BE2C (cell line): ENCODE results near the gene TPBGL.

Source experiments
- DNase-seq: peaks from one replicate; pipeline ENCODE4 v3.0.0-alpha.2; 2020
- H3K27me3 ChIP-seq: fragments of 250-450 bp; sonication (Bioruptor Pico); 2 replicates; pipeline ENCODE4 v1.5.1; 2020; ENCODE audit warnings: mild to moderate bottlenecking
- H3K36me3 ChIP-seq: fragments of 250-450 bp; sonication (Bioruptor Pico); 2 replicates; pipeline ENCODE4 v1.5.1; 2020; ENCODE audit warnings: mild to moderate bottlenecking
- H3K4me1 ChIP-seq: fragments of 250-450 bp; sonication (Bioruptor Pico); 2 replicates; pipeline ENCODE4 v1.5.1; 2020
- H3K4me3 ChIP-seq: 2 replicates; pipeline ENCODE4 v1.5.1; 2011; ENCODE audit warnings: low read depth, low read length
- H3K9me3 ChIP-seq: fragments of 250-450 bp; sonication (Bioruptor Pico); 2 replicates; pipeline ENCODE4 v1.5.1; 2020
- TF ChIP-seq, protein P1 (sequence below): IDR thresholded peaks from 2 replicates; pipeline ENCODE4 v1.5.1; 2012; ENCODE audit warnings: mild to moderate bottlenecking, low read depth, low read length

TPBGL gene

DNA sequence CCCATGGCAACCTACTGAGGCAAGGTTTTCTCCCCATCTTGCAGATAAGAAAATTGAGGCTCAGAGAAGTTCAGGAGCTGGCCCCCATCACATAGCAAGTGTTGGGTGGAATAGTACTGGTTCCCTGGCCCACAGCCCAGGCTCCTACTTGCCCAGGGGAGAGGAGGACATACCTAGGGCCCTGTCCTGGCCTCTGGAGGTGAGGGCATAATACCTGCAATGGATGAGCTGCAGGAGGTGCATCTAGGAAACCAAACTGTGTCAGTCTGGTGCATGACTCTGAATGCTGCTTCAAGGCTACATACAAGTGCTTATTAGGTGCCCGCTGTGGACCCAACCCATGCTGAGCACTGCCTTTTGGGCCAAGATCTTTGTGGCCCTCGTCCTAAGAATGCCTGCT, 40.0 kb upstream of the TPBGL start:
- DNase-seq, result no peak
- no peaks in the 10 kb centered on the region for H3K9me3 ChIP-seq
- peaks cover 12% of the 10 kb centered on the region for H3K4me1 ChIP-seq
- H3K27me3 ChIP-seq, result no peaks in the 10 kb centered on the region
- TF ChIP-seq, protein P1, sequence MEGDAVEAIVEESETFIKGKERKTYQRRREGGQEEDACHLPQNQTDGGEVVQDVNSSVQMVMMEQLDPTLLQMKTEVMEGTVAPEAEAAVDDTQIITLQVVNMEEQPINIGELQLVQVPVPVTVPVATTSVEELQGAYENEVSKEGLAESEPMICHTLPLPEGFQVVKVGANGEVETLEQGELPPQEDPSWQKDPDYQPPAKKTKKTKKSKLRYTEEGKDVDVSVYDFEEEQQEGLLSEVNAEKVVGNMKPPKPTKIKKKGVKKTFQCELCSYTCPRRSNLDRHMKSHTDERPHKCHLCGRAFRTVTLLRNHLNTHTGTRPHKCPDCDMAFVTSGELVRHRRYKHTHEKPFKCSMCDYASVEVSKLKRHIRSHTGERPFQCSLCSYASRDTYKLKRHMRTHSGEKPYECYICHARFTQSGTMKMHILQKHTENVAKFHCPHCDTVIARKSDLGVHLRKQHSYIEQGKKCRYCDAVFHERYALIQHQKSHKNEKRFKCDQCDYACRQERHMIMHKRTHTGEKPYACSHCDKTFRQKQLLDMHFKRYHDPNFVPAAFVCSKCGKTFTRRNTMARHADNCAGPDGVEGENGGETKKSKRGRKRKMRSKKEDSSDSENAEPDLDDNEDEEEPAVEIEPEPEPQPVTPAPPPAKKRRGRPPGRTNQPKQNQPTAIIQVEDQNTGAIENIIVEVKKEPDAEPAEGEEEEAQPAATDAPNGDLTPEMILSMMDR, result no peak
- H3K36me3 ChIP-seq, result no peaks in the 10 kb centered on the region
- H3K4me3 ChIP-seq, result no peak overlapping the region

DNA sequence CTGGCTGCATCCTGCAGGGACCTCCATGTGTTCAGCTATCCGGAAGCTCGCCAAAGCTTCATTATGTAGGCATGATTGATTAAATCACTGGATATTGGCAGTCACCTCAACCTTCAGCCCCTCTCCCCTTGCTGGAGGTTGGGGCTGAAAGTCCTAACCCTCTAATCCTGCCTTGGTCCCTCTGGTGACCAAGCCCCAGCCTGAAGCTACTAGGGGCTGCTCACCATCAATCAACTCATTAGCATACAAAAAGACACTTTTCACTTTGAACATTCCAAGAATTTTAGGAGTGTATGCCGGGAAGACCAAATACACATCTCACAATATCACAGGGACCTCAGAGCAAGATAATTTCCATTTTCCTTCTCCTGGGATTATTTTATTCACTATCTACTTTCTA, 38.8 kb upstream of the TPBGL start:
- Histone ChIP-seq H3K4me1 (peaks cover 10% of the 10 kb centered on the region), H3K4me3 (no peak overlapping the region), H3K9me3 (no peaks in the 10 kb centered on the region), H3K27me3 (no peaks in the 10 kb centered on the region), H3K36me3 (no peaks in the 10 kb centered on the region)
- DNase-seq, result no peak
- TF ChIP-seq, protein P1, result no peak

DNA sequence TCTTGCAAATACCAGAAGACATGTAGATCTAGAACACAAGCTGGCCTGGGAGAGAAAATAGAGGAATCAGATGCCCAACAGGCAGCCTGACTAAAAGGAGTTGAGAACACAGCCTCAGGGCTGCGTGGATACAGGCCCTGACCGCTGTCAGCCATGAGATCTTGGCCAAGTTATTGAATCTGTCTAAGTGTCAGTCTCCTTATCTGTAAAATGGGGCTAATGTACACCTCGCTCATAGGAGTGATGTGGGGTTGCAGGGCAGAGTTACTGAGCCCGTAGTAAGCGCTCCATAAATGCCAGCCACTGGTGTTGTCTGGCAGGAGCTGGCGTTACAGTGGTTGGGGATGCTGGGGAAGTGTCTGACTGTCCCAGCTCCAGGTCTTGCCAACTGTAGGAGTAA, 38.4 kb upstream of the TPBGL start:
- H3K4me1 ChIP-seq, result peaks cover 10% of the 10 kb centered on the region
- no peaks in the 10 kb centered on the region for H3K36me3 ChIP-seq
- H3K4me3 ChIP-seq, result no peak overlapping the region
- TF ChIP-seq, protein P1, result no peak
- no peaks in the 10 kb centered on the region for H3K27me3 ChIP-seq
- no peak for DNase-seq
- H3K9me3 ChIP-seq, result no peaks in the 10 kb centered on the region

DNA sequence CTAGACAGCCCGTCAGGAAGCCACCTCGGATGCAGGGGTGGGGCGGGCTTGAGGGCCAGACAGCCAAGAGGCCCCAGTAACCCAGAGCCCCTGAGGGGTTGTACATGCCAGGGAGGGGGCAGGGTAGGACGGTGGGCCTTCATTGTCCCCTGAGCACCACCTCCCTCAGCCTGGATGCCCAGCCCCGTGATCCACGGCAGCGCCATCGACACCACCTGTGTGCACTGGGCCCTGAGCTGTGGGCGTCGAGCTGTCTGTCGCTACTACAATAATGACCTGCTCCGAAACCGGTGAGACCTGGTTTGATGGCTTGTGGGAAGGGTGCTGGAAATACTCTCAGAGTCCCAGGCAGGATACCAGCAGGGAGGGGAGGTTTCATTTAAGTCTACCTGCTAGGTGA, 37.4 kb upstream of the TPBGL start:
- no peaks in the 10 kb centered on the region for H3K9me3 ChIP-seq

DNA sequence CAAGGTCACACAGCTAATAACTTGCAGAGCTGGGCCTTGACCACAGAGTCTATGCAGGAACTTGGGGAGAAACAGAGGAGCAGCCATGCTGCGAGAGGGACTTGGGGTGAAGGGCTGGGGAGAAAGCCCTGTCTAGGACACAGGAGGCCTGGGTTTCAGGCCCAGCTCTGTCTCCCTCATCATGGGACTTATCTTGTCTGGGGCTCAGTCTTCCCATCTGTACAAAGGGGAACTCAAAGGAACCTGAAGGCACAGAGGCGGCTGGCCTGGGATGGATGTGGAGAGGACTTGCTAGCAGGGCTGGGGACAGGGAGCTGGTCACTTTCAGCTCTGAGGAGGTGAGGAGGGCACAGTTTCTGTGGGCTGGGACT, 36.9 kb upstream of the TPBGL start:
- Histone ChIP-seq H3K4me1 (peaks cover 10% of the 10 kb centered on the region), H3K4me3 (no peak overlapping the region), H3K36me3 (no peaks in the 10 kb centered on the region), H3K9me3 (no peaks in the 10 kb centered on the region), H3K27me3 (no peaks in the 10 kb centered on the region)
- TF ChIP-seq, protein P1, result no peak
- DNase-seq, result no peak

More for the DNA sequence above, 37.4 kb upstream of the TPBGL start:
- H3K27me3 ChIP-seq, result no peaks in the 10 kb centered on the region
- H3K4me1 ChIP-seq, result peaks cover 10% of the 10 kb centered on the region
- H3K4me3 ChIP-seq, result no peak overlapping the region
- H3K36me3 ChIP-seq, result no peaks in the 10 kb centered on the region
- TF ChIP-seq, protein P1, result no peak
- no peak for DNase-seq

DNA sequence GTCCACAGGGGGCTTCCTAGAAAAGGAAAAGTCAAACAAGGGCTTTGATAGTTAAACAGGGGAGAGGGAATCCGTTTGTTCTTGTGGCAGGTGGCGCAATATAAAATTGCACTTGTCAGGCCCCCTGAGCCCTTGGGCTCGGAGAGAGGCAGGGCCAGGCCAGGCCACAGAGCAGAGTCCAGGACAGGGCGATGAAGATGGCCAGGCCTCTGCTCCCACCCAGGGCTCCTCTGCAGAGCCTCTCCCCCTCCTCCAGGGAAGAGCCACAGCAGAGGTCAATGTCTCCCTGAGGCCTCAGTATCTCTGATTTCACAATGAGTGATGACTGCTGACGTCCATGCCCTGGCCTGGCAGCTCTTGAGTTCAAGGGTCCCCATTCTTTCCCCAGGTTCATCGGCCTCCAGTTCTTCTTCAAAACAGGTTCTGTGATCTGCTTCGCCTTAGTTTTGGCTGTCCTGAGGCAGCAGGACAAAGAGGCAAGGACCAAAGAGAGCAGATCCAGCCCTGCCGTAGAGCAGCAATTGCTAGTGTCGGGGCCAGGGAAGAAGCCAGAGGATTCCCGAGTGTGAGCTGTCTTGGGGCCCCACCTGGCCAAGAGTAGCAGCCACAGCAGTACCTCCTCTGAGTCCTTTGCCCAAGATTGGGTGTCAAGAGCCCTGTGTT, 36.4 kb upstream of the TPBGL start:
- Histone ChIP-seq H3K9me3 (no peaks in the 10 kb centered on the region), H3K36me3 (no peaks in the 10 kb centered on the region), H3K4me3 (no peak overlapping the region), H3K4me1 (peaks cover 10% of the 10 kb centered on the region), H3K27me3 (no peaks in the 10 kb centered on the region)
- TF ChIP-seq, protein P1, result no peak
- no peak for DNase-seq
